HepG2 (cell line): ENCODE data around the gene TBCE. TPM values are rescaled to one million over a fixed set of nuclear protein-coding genes. Genes with fewer than 3 reads are reported as not detected.
A peak's percentile ranks its signal among the peaks of the same experiment; 100 is the strongest.

Source experiments
- ATAC-seq: fragments of 200-7000 bp; cut with Tn5 transposase; 3 replicates; pipeline ENCODE4 v1.9.1; 2020; ENCODE audit warnings: mild to moderate bottlenecking, moderate library complexity
- BruUV-seq: library from RNA; stranded (reverse); fragments of 400-500 nt; replicated peaks from 2 replicates; lab custom pipeline; 2021; lab: Mats Ljungman, UMichigan
- CTCF ChIA-PET: fragments of 300-600 bp; formaldehyde crosslinking; extraction: SDS; loops from one replicate; lab custom pipeline; 2021; ENCODE audit warnings: low total read pairs, inconsistent platforms, low intra/inter-chr PET ratio; lab: Yijun Ruan, JAX
- POLR2A ChIA-PET: fragments of 350-600 bp; sonication (Branson Sonifier 250); formaldehyde crosslinking; loops from one replicate; lab custom pipeline; 2020; ENCODE audit warnings: antibody characterized with exemption, inconsistent platforms; lab: Yijun Ruan, JAX
- DNase-seq: peaks from one replicate; pipeline ENCODE4 v3.0.0-alpha.2; 2015; ENCODE audit warnings: low spot score
- FAIRE-seq: peaks from 3 replicates; lab custom pipeline; 2011; peaks lifted over from hg19 to GRCh38; lab: Jason Lieb, UNC
- H2AFZ ChIP-seq: one replicate; pipeline ENCODE4 v1.6.1; 2011; ENCODE audit warnings: low read length, inconsistent platforms
- H3K27ac ChIP-seq: fragments of 300-600 bp; 3 replicates; pipeline ENCODE4 v1.8.0; 2011; ENCODE audit warnings: mixed run types, mild to moderate bottlenecking, mixed read lengths, low read length, inconsistent platforms; ENCODE audit not compliant: insufficient read depth; ENCODE audit errors: extremely low read length
- H3K27me3 ChIP-seq, 2 experiments: fragments of 200-600 bp in 1 of 2; 2 replicates in 1 of 2; 3 replicates in 1 of 2; pipeline versions ENCODE4 v1.6.0 to v1.8.0; 2011; ENCODE audit warnings: low read length in 2 of 2, mild to moderate bottlenecking in 2 of 2, moderate library complexity in 2 of 2, inconsistent platforms in 1 of 2; ENCODE audit not compliant: insufficient read depth in 2 of 2, control insufficient read depth in 1 of 2
- H3K36me3 ChIP-seq, 2 experiments: fragments of 200-600 bp in 1 of 2; replicated peaks in 1 of 2; 2 replicates in 1 of 2; 3 replicates in 1 of 2; pipeline versions ENCODE4 v1.5.1 to v1.8.0; 2011; ENCODE audit warnings: low read length in 2 of 2, inconsistent platforms in 1 of 2; ENCODE audit not compliant: insufficient read depth in 2 of 2, control insufficient read depth in 1 of 2
- H3K4me1 ChIP-seq: 2 replicates; pipeline ENCODE4 v1.5.1; 2012; ENCODE audit warnings: low read length, inconsistent platforms; ENCODE audit not compliant: insufficient read depth
- H3K4me2 ChIP-seq: 2 replicates; pipeline ENCODE4 v1.6.0; 2011; ENCODE audit warnings: low read depth, low read length, inconsistent platforms
- H3K4me3 ChIP-seq, 3 experiments: fragments of 200-600 bp in 1 of 3; sonication (generic), shearing (Covaris generic) in 1 of 3; replicated peaks in 1 of 3; 2 replicates each; pipeline ENCODE4 v1.5.1; 2011 to 2016; ENCODE audit warnings: low read length in 3 of 3, inconsistent platforms in 2 of 3, low read depth in 2 of 3, mild to moderate bottlenecking in 2 of 3, control low read depth in 1 of 3, mixed read lengths in 1 of 3; ENCODE audit not compliant: insufficient read depth in 1 of 3
- H3K79me2 ChIP-seq: one replicate; pipeline ENCODE4 v1.6.1; 2011; ENCODE audit warnings: low read length, inconsistent platforms; ENCODE audit not compliant: insufficient read depth
- H3K9ac ChIP-seq: 2 replicates; pipeline ENCODE4 v1.6.0; 2011; ENCODE audit warnings: mild to moderate bottlenecking, low read depth, low read length, inconsistent platforms; ENCODE audit not compliant: insufficient read depth
- H3K9me3 ChIP-seq: 2 replicates; pipeline ENCODE4 v1.5.1; 2012; ENCODE audit warnings: mild to moderate bottlenecking, low read length
- H4K20me1 ChIP-seq: 2 replicates; pipeline ENCODE4 v1.6.0; 2011; ENCODE audit warnings: inconsistent platforms, mild to moderate bottlenecking, low read length, moderate library complexity; ENCODE audit not compliant: insufficient read depth
- ATF7 ChIP-seq, 2 experiments: fragments of 450-650 bp in 1 of 2; sonication (generic) in 1 of 2; formaldehyde crosslinking in 1 of 2; IDR thresholded peaks; 2 replicates each; pipeline versions ENCODE4 v1.4.0 to v1.6.1; 2016 to 2020; ENCODE audit warnings: antibody characterized with exemption in 1 of 2, mild to moderate bottlenecking in 1 of 2, missing genetic modification reagents in 1 of 2
- CTCF ChIP-seq: sonication (generic); formaldehyde crosslinking; IDR thresholded peaks from 2 replicates; pipeline ENCODE4 v1.5.0; 2020; ENCODE audit warnings: mild to moderate bottlenecking, missing genetic modification reagents, moderate library complexity
- ZBTB33 ChIP-seq: sonication (generic); formaldehyde crosslinking; IDR thresholded peaks from 2 replicates; pipeline ENCODE4 v1.4.0; 2020; ENCODE audit warnings: missing genetic modification reagents
- ZBTB43 ChIP-seq: sonication (generic); formaldehyde crosslinking; conservative IDR thresholded peaks from 2 replicates; pipeline ENCODE4 v1.4.0; 2020; ENCODE audit warnings: missing genetic modification reagents
- WGBS: methylation state at CpG from one replicate; pipeline ENCODE4 v1.1.6; 2017; ENCODE audit warnings: low lambda C conversion rate; 5-methylcytosine and 5-hydroxymethylcytosine counted together
- in situ Hi-C: cut with HindIII; loops from 2 replicates; pipeline ENCODE4 v1.10.0; 2017; ENCODE audit warnings: low pct_unique_long_range_greater_than_20kb; ENCODE audit not compliant: extremely low pct_ligation_motif_present
- intact Hi-C: fragments of 100-400 bp; cut with micrococcal nuclease; formaldehyde crosslinking; loops from one replicate; pipeline ENCODE4 v1.10.0; 2022; ENCODE audit not compliant: unreplicated experiment
- polyA plus RNA-seq, 8 experiments: library from polyadenylated mRNA; depleted of rRNA in 3 of 8; stranded (reverse) in 7 of 8; unstranded in 1 of 8; fragments of >200 nt; fragmentation: Illumina TruSeq in 4 of 8; extraction: Trizol in 4 of 8; gene quantifications; 2 replicates each; pipeline versions ENCODE4 v1.2.1 to v1.2.3, GENCODE V29; 2011 to 2016; ENCODE audit warnings: low read depth in 4 of 8, missing spikeins in 1 of 8, mixed read lengths in 1 of 8; ENCODE audit not compliant: insufficient read depth in 1 of 8
- total RNA-seq, 5 experiments: library from RNA; depleted of rRNA; stranded (reverse); fragments of >200 nt; fragmentation: Illumina TruSeq; extraction: Trizol; gene quantifications; 2 replicates each; pipeline ENCODE4 v1.2.3, GENCODE V29; 2016; ENCODE audit warnings: low read depth in 1 of 5

The TBCE gene
- total and polyA plus RNA-seq, 2 of the 13 experiments (the other 11 are each of a cell fraction or from before 2014, with no cell fraction given) = 25.6 to 31.1 TPM

GRCh38 chr1:235430991-235431390, 63.8 kb downstream of the TBCE start (continued):
- TF ChIP-seq ATF7 (IDR thresholded peaks at IDR 0.05) (no peak), ATF7 (CRISPR knock-in tag; IDR thresholded peaks at IDR 0.05) (no peak)

- Histone ChIP-seq H3K9ac (no peak overlapping the region), H3K9me3 (no peaks in the 10 kb centered on the region), H3K27ac (no peak overlapping the region), H3K4me3 (no peak overlapping the region), H4K20me1 (no peaks in the 10 kb centered on the region), H3K27me3 (no peaks in the 10 kb centered on the region), H3K4me1 (no peaks in the 10 kb centered on the region), H2AFZ (no peak overlapping the region), H3K79me2 (no peaks in the 10 kb centered on the region), H3K4me2 (no peak overlapping the region), H3K36me3 (peaks cover 6 to 57% of the 10 kb centered on the region in 2 experiments)
- no peak for TF ChIP-seq ZBTB43 (CRISPR knock-in tag)
- TF ChIP-seq ZBTB33 (CRISPR knock-in tag) = peak; percentile 65; the same call in 1 of the 2 replicates
- 0 out of 2 replicates have a peak, but pooled peaks have one; percentile 12 for TF ChIP-seq CTCF
- 94% methylated on average over 8 of the region's 8 CpGs for WGBS
- no TSS peak for BruUV-seq
- no peak for DNase-seq
- in situ Hi-C loops (no loop called here), intact Hi-C loops (no loop called here)
- no peak for FAIRE-seq
- no peak for ATAC-seq
- CTCF ChIA-PET = no interaction called here
- POLR2A ChIA-PET = no interaction called here
Measured at GRCh38 chr1:235434001-235434400, 66.8 kb downstream of the TBCE start.
